GM21737 (cell line): Measurements from ENCODE around the gene LGALS8.

Experiments
- ATAC-seq: cut with Tn5 transposase; IDR thresholded peaks from one replicate; pipeline ENCODE4 v1.9.1; 2021; ENCODE audit warnings: mild to moderate bottlenecking, moderate library complexity; ENCODE audit not compliant: unreplicated experiment

LGALS8 gene

GRCh38 chr1:236508593-236509027 lies 15.2 kb upstream of the LGALS8 start:
- no peak for ATAC-seq

- ATAC-seq, result no peak
Measured at GRCh38 chr1:236509203-236509602, 14.6 kb upstream of the LGALS8 start.

- ATAC-seq, result no peak
Measured at GRCh38 chr1:236509647-236510401, 14.0 kb upstream of the LGALS8 start.

GRCh38 chr1:236511735-236512418 lies 11.9 kb upstream of the LGALS8 start:
- ATAC-seq, result no peak

GRCh38 chr1:236514703-236515442 lies 8.9 kb upstream of the LGALS8 start:
- ATAC-seq, result no peak

GRCh38 chr1:236515443-236515958 lies 8.3 kb upstream of the LGALS8 start:
- no peak for ATAC-seq

- ATAC-seq, result no peak
Measured at GRCh38 chr1:236516929-236517704, 6.7 kb upstream of the LGALS8 start.

GRCh38 chr1:236518322-236518721 lies 5.5 kb upstream of the LGALS8 start:
- no peak for ATAC-seq

GRCh38 chr1:236520445-236521005 lies 3.3 kb upstream of the LGALS8 start:
- ATAC-seq, result no peak

GRCh38 chr1:236522937-236523703 lies 662 bp upstream of the LGALS8 start:
- ATAC-seq, result no peak

- ATAC-seq, result peak; percentile 93
Measured at GRCh38 chr1:236524142-236524894, 536 bp downstream of the LGALS8 start.

- no peak for ATAC-seq
Measured at GRCh38 chr1:236524895-236525184, 1.1 kb downstream of the LGALS8 start.

GRCh38 chr1:236526079-236526478 lies 2.3 kb downstream of the LGALS8 start:
- ATAC-seq, result no peak

- ATAC-seq, result no peak
Measured at GRCh38 chr1:236530286-236530685, 6.5 kb downstream of the LGALS8 start.

GRCh38 chr1:236530959-236531358 lies 7.2 kb downstream of the LGALS8 start:
- ATAC-seq, result no peak

GRCh38 chr1:236532850-236533249 lies 9.1 kb downstream of the LGALS8 start:
- ATAC-seq, result no peak

- no peak for ATAC-seq
Measured at GRCh38 chr1:236534151-236534651, 10.4 kb downstream of the LGALS8 start.

- ATAC-seq, result no peak
Measured at GRCh38 chr1:236535190-236535589, 11.4 kb downstream of the LGALS8 start.

GRCh38 chr1:236535662-236536161 lies 11.9 kb downstream of the LGALS8 start:
- ATAC-seq, result no peak
